SK-N-SH (cell line): Measurements from ENCODE around the gene DCANP1. TPM values are rescaled to one million over a fixed set of nuclear protein-coding genes. Genes with fewer than 3 reads are reported as not detected.

Source experiments
- CTCF ChIA-PET: fragments of 300-600, 350-600 bp; formaldehyde crosslinking; extraction: SDS; loops from one replicate; lab custom pipeline; 2021; lab: Yijun Ruan, JAX
- POLR2A ChIA-PET: fragments of 350-600 bp; sonication (Branson Sonifier 250); formaldehyde crosslinking; extraction: SDS; loops from one replicate; lab custom pipeline; 2020; ENCODE audit warnings: antibody characterized with exemption, inconsistent platforms; lab: Yijun Ruan, JAX
- DNase-seq: peaks from one replicate; pipeline ENCODE4 v3.0.0; 2012
- H2AFZ ChIP-seq: fragments of 200-600 bp; sonication (generic); 2 replicates; pipeline ENCODE4 v1.8.1; 2016; ENCODE audit warnings: antibody characterized with exemption, mild to moderate bottlenecking, low read depth
- H3F3A ChIP-seq: fragments of 200-600 bp; sonication (generic); replicated peaks from 2 replicates; pipeline ENCODE3; 2016; ENCODE audit warnings: antibody characterized with exemption, mild to moderate bottlenecking; ENCODE audit not compliant: insufficient read depth
- H3K27ac ChIP-seq, 2 experiments: fragments of 200-500 bp in 1 of 2; fragments of 200-600 bp in 1 of 2; sonication (Bioruptor generic) in 1 of 2; sonication (generic), shearing (Covaris generic) in 1 of 2; 2 replicates each; pipeline versions ENCODE4 v1.5.1 to v1.6.1; 2014 to 2016; ENCODE audit warnings: low read depth in 2 of 2, inconsistent platforms in 1 of 2, low read length in 1 of 2, mild to moderate bottlenecking in 1 of 2, mixed read lengths in 1 of 2
- H3K27me3 ChIP-seq: fragments of 200-600 bp; sonication (generic), shearing (Covaris generic); 2 replicates; pipeline ENCODE4 v1.6.1; 2016; ENCODE audit warnings: mixed run types; ENCODE audit not compliant: insufficient read depth
- H3K36me3 ChIP-seq, 2 experiments: fragments of 200-500 bp in 1 of 2; fragments of 200-600 bp in 1 of 2; sonication (Bioruptor generic) in 1 of 2; sonication (generic) in 1 of 2; replicated peaks in 1 of 2; 2 replicates each; pipeline versions ENCODE3 to v1.5.1; 2014 to 2016; ENCODE audit warnings: low read length in 1 of 2, mild to moderate bottlenecking in 1 of 2; ENCODE audit not compliant: insufficient read depth in 2 of 2, control insufficient read depth in 1 of 2
- H3K4me1 ChIP-seq, 2 experiments: fragments of 200-500 bp in 1 of 2; fragments of 200-600 bp in 1 of 2; sonication (Bioruptor generic) in 1 of 2; sonication (generic), shearing (Covaris generic) in 1 of 2; 2 replicates each; pipeline versions ENCODE4 v1.5.1 to v1.6.1; 2014 to 2016; ENCODE audit warnings: low read depth in 1 of 2, low read length in 1 of 2, mixed run types in 1 of 2; ENCODE audit not compliant: insufficient read depth in 2 of 2, control insufficient read depth in 1 of 2
- H3K4me2 ChIP-seq: fragments of 200-600 bp; sonication (generic), shearing (Covaris generic); 2 replicates; pipeline ENCODE4 v1.6.1; 2017; ENCODE audit warnings: mixed run types
- H3K4me3 ChIP-seq, 2 experiments: fragments of 200-500 bp in 1 of 2; fragments of 200-600 bp in 1 of 2; sonication (Bioruptor generic) in 1 of 2; sonication (generic), shearing (Covaris generic) in 1 of 2; 2 replicates each; pipeline versions ENCODE4 v1.5.1 to v1.8.1; 2014 to 2016; ENCODE audit warnings: low read depth in 2 of 2, inconsistent platforms in 1 of 2, low read length in 1 of 2, mild to moderate bottlenecking in 1 of 2, mixed read lengths in 1 of 2, moderate library complexity in 1 of 2
- H3K79me2 ChIP-seq: fragments of 200-600 bp; sonication (generic); 2 replicates; pipeline ENCODE4 v1.8.1; 2017; ENCODE audit warnings: mild to moderate bottlenecking; ENCODE audit not compliant: insufficient read depth
- H3K9ac ChIP-seq: fragments of 200-600 bp; sonication (generic); 2 replicates; pipeline ENCODE4 v1.6.1; 2017; ENCODE audit warnings: mixed run types
- H3K9me2 ChIP-seq: fragments of 200-600 bp; sonication (generic); 2 replicates; pipeline ENCODE4 v1.6.1; 2017; ENCODE audit warnings: mixed run types
- H3K9me3 ChIP-seq: fragments of 200-600 bp; sonication (generic); 2 replicates; pipeline ENCODE4 v1.6.1; 2017; ENCODE audit warnings: mixed run types, mild to moderate bottlenecking, moderate library complexity
- H4K20me1 ChIP-seq: fragments of 200-600 bp; sonication (generic); 2 replicates; pipeline ENCODE4 v1.6.1; 2017; ENCODE audit warnings: mild to moderate bottlenecking, mixed run types; ENCODE audit not compliant: insufficient read depth
- CHD2 ChIP-seq: fragments of 150-350 bp; IDR thresholded peaks from 2 replicates; pipeline ENCODE4 v1.6.1; 2018; ENCODE audit warnings: low read length; ENCODE audit not compliant: partially characterized antibody
- FOXM1 ChIP-seq: IDR thresholded peaks from 2 replicates; pipeline ENCODE4 v1.4.0; 2012; ENCODE audit warnings: low read depth, mild to moderate bottlenecking
- GATA2 ChIP-seq: sonication (generic); formaldehyde crosslinking; IDR thresholded peaks from 2 replicates; pipeline ENCODE4 v1.5.0; 2020; ENCODE audit warnings: mild to moderate bottlenecking, missing genetic modification reagents
- MXI1 ChIP-seq: IDR thresholded peaks from 2 replicates; pipeline ENCODE4 v1.6.1; 2012; ENCODE audit warnings: mild to moderate bottlenecking, low read depth, low read length, improper control_type of control experiment
- RFX5 ChIP-seq: IDR thresholded peaks from 2 replicates; pipeline ENCODE4 v1.6.1; 2012; ENCODE audit warnings: mild to moderate bottlenecking, improper control_type of control experiment, low read length
- SMC3 ChIP-seq: IDR thresholded peaks from 2 replicates; pipeline ENCODE4 v1.6.1; 2012; ENCODE audit warnings: low read depth, low read length, improper control_type of control experiment
- TEAD4 ChIP-seq: IDR thresholded peaks from 2 replicates; pipeline ENCODE4 v1.4.0; 2012; ENCODE audit warnings: mild to moderate bottlenecking, borderline replicate concordance; ENCODE audit not compliant: insufficient read depth
- YY1 ChIP-seq: IDR thresholded peaks from 2 replicates; pipeline ENCODE4 v1.4.0; 2012; ENCODE audit warnings: low read depth, mild to moderate bottlenecking
- WGBS: methylation state at CpG from one replicate; pipeline ENCODE4 v1.1.6; 2017; ENCODE audit warnings: low lambda C conversion rate; 5-methylcytosine and 5-hydroxymethylcytosine counted together
- polyA plus RNA-seq, 3 experiments: library from polyadenylated mRNA; depleted of rRNA; stranded (reverse); fragments of >200 nt; gene quantifications; 2 replicates each; pipeline ENCODE4 v1.2.3, GENCODE V29; 2012
- TF ChIP-seq, protein P1 (sequence below): IDR thresholded peaks from 2 replicates; pipeline ENCODE4 v1.4.0; 2012; ENCODE audit warnings: low read depth, borderline replicate concordance
- TF ChIP-seq, protein P2 (sequence below): IDR thresholded peaks from 2 replicates; pipeline ENCODE4 v1.4.0; 2012; ENCODE audit warnings: low read depth
- TF ChIP-seq, protein P3 (sequence below): fragments of 200-600 bp; sonication (generic); IDR thresholded peaks from 2 replicates; pipeline ENCODE4 v1.6.1; 2017; ENCODE audit warnings: antibody characterized with exemption, mild to moderate bottlenecking, moderate library complexity

Gene DCANP1
- polyA plus RNA-seq, 1 of the 3 experiments (the other 2 are of a cell fraction), result not detected

DNA sequence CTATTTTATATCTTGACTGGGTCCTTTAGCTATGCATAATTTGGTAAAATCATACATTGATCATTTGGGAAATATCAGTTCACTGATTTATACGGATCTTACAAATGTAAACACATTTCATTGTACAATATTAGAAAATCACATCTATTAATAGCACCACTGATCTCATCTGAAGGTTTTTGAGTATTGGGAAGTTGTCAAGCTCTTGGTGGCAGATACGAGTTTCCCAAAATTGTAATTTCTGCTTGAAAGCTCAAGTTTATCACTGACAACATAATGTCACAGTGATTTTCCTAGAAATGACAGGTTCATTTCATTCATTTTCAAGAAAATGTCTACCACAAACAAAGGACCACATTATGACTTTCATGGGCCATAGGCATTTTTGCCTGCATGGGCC is 45.1 kb downstream of the DCANP1 start:
- DNase-seq, result no peak
- no peak overlapping the region for H3K9ac ChIP-seq
- 89% methylated on average over 2 of the region's 2 CpGs for WGBS
- no peak for TF ChIP-seq TEAD4
- no peaks in the 10 kb centered on the region for H3K9me2 ChIP-seq
- no peaks in the 10 kb centered on the region for H3K27me3 ChIP-seq
- no peak overlapping the region for H3K27ac ChIP-seq
- H2AFZ ChIP-seq, result no peak overlapping the region
- no peak overlapping the region for H3K4me2 ChIP-seq
- ChIA-PET POLR2A (no interaction called here), CTCF (interaction anchor here (0.9 to 1.3 kb wide), 2 partner anchors 23 to 429 kb away, joined by 3 to 4 read pairs; no protein-coding TSS in a partner anchor)
- no peaks in the 10 kb centered on the region for H3K36me3 ChIP-seq
- H3K4me1 ChIP-seq, result peaks cover 0 to 18% of the 10 kb centered on the region in 2 experiments; a peak in 3 of 4 replicates
- peaks cover 27% of the 10 kb centered on the region for H3K79me2 ChIP-seq
- H4K20me1 ChIP-seq, result peaks cover 10% of the 10 kb centered on the region
- H3K4me3 ChIP-seq, result no peak overlapping the region
- H3F3A ChIP-seq, result no peaks in the 10 kb centered on the region
- no peaks in the 10 kb centered on the region for H3K9me3 ChIP-seq

DNA sequence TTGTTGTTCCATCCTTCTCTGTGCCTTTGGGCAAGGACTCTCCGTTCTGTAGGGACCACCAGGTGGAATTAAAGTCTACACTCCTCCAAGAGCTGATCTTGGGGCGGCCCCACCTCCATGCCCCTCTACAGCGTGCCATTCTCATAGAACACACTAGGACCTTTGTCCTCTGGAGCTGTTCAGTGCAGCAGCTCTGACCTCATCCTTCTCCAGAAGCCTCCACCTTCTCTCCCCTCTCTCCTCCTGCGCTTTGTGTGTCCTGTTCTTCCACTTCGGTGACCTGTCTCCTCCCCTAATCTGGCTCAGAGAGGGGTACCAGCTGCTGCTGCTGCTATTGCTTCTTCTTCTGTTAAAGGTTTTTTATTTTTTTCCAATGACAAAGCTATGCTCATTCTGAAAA is 46.3 kb downstream of the DCANP1 start:
- Histone ChIP-seq H2AFZ (no peak overlapping the region), H3K9ac (no peak overlapping the region), H4K20me1 (peaks cover 22% of the 10 kb centered on the region), H3K4me1 (peaks cover 0 to 28% of the 10 kb centered on the region in 2 experiments; a peak in 3 of 4 replicates), H3K27ac (no peak overlapping the region), H3K9me2 (no peaks in the 10 kb centered on the region), H3K27me3 (no peaks in the 10 kb centered on the region), H3K79me2 (peaks cover 39% of the 10 kb centered on the region), H3K4me3 (no peak overlapping the region), H3K4me2 (no peak overlapping the region)
- ChIA-PET POLR2A (no interaction called here), CTCF (interaction anchor here (0.6 to 1.5 kb wide), 5 partner anchors 21 to 214 kb away, joined by 3 to 8 read pairs (median 4); no protein-coding TSS in a partner anchor)
- 94% methylated on average over 5 of the region's 5 CpGs for WGBS
- TF ChIP-seq RFX5, result no peak
- TF ChIP-seq, all 33 proteins: peak for 0
- Histone ChIP-seq H3K9me3 (no peaks in the 10 kb centered on the region), H3F3A (no peaks in the 10 kb centered on the region), H3K36me3 (no peaks in the 10 kb centered on the region)
- DNase-seq, result no peak

DNA sequence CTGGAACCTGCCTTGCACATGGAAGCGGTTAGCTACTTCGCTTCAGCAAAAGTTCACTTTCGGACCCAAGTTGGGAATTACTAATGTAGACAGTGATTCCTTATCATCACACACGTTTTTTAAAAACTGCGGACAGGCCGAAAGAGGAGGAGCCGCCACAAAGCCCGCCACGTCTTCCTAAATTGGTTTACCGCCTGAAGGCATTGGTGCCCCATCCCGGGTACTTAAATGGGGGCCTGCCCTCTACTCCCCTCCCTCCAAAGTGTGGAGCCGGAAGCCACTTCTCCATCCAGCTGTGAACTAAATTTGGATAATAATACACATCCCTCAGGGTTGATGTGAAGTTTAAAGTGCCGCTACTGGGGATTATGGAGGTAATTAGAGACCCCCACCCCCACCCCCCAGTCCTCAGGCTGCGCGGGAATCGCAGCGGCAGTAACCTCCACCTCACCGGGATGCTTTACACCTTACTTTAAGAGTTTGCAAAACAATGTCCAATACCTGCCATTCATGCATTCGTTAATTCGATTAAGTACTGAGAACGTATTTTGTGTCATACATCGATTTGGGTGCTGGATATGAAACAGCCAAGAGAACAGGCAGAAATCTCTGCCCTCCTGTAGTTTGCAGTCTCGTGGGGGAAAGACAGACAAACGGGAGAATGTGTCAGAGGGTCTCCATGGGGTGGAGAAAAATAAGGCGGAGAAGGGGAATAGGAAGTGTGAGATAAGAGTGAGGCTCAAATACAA is 47.2 kb downstream of the DCANP1 start:
- peak overlapping the region; percentile 97 for H3K4me2 ChIP-seq
- no peaks in the 10 kb centered on the region for H3F3A ChIP-seq
- peaks cover 48% of the 10 kb centered on the region for H3K79me2 ChIP-seq
- peak overlapping the region; percentile 81 to 93; a peak in 3 of 4 replicates for H3K27ac ChIP-seq
- H3K9ac ChIP-seq, result peak overlapping the region; percentile 98
- WGBS, result 57% methylated on average over 25 of the region's 25 CpGs
- peak overlapping the region; percentile 88 for H2AFZ ChIP-seq
- ChIA-PET CTCF (interaction anchor here (0.7 to 2.6 kb wide), 5 partner anchors 20 to 152 kb away, joined by 3 to 10 read pairs (median 3); no protein-coding TSS in a partner anchor), POLR2A (no interaction called here)
- peaks cover 31% of the 10 kb centered on the region for H4K20me1 ChIP-seq
- no peaks in the 10 kb centered on the region for H3K36me3 ChIP-seq
- no peaks in the 10 kb centered on the region for H3K9me3 ChIP-seq
- H3K4me3 ChIP-seq, result peak overlapping the region; percentile 90 to 95
- no peaks in the 10 kb centered on the region for H3K9me2 ChIP-seq
- DNase-seq, result peak; percentile 31
- H3K4me1 ChIP-seq, result peaks cover 0 to 29% of the 10 kb centered on the region in 2 experiments; a peak in 3 of 4 replicates
- no peaks in the 10 kb centered on the region for H3K27me3 ChIP-seq
- TF ChIP-seq CHD2 (no peak), FOXM1 (no peak), GATA2 (CRISPR knock-in tag) (no peak), MXI1 (no peak), YY1 (no peak), SMC3 (no peak)
- TF ChIP-seq, protein P1, sequence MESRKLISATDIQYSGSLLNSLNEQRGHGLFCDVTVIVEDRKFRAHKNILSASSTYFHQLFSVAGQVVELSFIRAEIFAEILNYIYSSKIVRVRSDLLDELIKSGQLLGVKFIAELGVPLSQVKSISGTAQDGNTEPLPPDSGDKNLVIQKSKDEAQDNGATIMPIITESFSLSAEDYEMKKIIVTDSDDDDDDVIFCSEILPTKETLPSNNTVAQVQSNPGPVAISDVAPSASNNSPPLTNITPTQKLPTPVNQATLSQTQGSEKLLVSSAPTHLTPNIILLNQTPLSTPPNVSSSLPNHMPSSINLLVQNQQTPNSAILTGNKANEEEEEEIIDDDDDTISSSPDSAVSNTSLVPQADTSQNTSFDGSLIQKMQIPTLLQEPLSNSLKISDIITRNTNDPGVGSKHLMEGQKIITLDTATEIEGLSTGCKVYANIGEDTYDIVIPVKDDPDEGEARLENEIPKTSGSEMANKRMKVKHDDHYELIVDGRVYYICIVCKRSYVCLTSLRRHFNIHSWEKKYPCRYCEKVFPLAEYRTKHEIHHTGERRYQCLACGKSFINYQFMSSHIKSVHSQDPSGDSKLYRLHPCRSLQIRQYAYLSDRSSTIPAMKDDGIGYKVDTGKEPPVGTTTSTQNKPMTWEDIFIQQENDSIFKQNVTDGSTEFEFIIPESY, result no peak
- TF ChIP-seq, protein P2, sequence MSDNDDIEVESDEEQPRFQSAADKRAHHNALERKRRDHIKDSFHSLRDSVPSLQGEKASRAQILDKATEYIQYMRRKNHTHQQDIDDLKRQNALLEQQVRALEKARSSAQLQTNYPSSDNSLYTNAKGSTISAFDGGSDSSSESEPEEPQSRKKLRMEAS, result no peak
- TF ChIP-seq, protein P3, sequence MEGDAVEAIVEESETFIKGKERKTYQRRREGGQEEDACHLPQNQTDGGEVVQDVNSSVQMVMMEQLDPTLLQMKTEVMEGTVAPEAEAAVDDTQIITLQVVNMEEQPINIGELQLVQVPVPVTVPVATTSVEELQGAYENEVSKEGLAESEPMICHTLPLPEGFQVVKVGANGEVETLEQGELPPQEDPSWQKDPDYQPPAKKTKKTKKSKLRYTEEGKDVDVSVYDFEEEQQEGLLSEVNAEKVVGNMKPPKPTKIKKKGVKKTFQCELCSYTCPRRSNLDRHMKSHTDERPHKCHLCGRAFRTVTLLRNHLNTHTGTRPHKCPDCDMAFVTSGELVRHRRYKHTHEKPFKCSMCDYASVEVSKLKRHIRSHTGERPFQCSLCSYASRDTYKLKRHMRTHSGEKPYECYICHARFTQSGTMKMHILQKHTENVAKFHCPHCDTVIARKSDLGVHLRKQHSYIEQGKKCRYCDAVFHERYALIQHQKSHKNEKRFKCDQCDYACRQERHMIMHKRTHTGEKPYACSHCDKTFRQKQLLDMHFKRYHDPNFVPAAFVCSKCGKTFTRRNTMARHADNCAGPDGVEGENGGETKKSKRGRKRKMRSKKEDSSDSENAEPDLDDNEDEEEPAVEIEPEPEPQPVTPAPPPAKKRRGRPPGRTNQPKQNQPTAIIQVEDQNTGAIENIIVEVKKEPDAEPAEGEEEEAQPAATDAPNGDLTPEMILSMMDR, result no peak
